HUES48 (cell line): ENCODE results near the gene ZNF280D.
A peak's percentile ranks its signal among the peaks of the same experiment; 100 is the strongest.
"Not testable (repeated sequence)": the region's sequence is repeated elsewhere in the genome, so short reads cannot be mapped to it uniquely, and the experiment has no call there.

Experiments
- H3K27ac ChIP-seq: one replicate; pipeline ENCODE4 v1.7.0; 2013; ENCODE audit warnings: low read depth, low read length, inconsistent platforms
- H3K27me3 ChIP-seq: 2 replicates; pipeline ENCODE4 v1.6.1; 2013; ENCODE audit warnings: mild to moderate bottlenecking, low read length; ENCODE audit not compliant: control insufficient read depth, insufficient read depth
- H3K36me3 ChIP-seq: 2 replicates; pipeline ENCODE4 v1.6.1; 2013; ENCODE audit warnings: low read length; ENCODE audit not compliant: control insufficient read depth, insufficient read depth
- H3K4me1 ChIP-seq: 2 replicates; pipeline ENCODE4 v1.6.1; 2013; ENCODE audit warnings: mild to moderate bottlenecking, low read length; ENCODE audit not compliant: control insufficient read depth, insufficient read depth
- H3K4me3 ChIP-seq: 2 replicates; pipeline ENCODE4 v1.5.1; 2013; ENCODE audit warnings: mild to moderate bottlenecking, low read depth, low read length
- H3K9ac ChIP-seq: 2 replicates; pipeline ENCODE4 v1.6.1; 2013; ENCODE audit warnings: mild to moderate bottlenecking, low read depth, low read length, moderate library complexity
- H3K9me3 ChIP-seq: 2 replicates; pipeline ENCODE4 v1.6.1; 2013; ENCODE audit warnings: low read length; ENCODE audit not compliant: control insufficient read depth, insufficient read depth

ZNF280D gene, protein sequence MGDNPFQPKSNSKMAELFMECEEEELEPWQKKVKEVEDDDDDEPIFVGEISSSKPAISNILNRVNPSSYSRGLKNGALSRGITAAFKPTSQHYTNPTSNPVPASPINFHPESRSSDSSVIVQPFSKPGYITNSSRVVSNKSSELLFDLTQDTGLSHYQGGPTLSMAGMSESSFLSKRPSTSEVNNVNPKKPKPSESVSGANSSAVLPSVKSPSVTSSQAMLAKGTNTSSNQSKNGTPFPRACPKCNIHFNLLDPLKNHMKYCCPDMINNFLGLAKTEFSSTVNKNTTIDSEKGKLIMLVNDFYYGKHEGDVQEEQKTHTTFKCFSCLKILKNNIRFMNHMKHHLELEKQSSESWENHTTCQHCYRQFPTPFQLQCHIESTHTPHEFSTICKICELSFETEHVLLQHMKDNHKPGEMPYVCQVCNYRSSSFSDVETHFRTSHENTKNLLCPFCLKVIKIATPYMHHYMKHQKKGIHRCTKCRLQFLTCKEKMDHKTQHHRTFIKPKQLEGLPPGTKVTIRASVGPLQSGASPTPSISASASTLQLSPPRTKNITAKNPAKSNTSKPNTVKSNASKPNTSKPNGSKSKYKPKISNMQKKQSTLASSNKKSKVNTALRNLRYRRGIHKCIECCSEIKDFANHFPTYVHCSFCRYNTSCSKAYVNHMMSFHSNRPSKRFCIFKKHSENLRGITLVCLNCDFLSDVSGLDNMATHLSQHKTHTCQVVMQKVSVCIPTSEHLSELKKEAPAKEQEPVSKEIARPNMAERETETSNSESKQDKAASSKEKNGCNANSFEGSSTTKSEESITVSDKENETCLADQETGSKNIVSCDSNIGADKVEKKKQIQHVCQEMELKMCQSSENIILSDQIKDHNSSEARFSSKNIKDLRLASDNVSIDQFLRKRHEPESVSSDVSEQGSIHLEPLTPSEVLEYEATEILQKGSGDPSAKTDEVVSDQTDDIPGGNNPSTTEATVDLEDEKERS

DNA sequence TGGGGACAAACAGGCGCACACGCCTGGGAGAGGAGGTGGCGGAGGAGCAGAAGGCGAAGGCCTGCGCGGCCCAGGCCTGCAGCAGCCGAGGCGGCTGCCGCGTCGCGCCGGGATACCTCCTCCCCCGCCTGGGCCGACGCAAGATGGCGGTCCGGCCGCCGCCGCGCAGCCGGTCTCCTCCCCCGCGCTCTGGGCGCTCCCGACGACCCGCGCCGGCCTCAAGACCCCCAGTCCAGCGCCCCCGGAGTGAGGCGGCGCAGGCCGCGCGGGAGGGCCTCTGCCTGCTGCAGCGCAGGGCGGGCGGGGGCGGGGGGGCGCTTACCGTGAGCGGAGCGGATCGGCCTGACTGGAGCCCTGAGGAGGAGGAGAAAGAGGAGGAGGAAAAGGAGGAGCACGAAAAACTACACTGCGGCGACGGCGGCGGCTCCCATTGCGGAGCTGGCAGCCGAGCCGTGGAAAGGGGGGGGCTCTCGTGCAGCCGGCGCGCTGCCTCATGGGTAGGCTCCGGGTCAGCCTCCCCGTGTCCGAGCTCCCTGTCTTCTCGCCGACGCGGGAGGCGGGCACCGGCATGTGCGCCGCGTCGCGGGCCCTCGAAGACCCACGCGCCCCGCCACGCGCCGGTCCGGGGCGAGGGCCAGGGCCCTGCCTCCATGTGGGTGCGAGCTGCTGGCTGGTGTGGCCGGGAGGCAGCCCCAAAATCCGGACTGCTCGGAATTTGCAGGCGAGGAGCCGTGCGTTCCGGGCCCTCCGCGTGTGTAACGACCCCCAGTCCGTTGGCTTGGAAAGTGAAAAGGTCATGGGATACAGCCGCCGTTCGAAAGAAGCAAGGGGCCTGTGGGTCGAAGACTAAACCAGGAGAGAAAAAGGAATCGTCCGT is at the start of gene ZNF280D:
ZNF280D (minus strand) TSS at position 374 of the 877 bp plus-strand sequence. CDS start 26,400 bp downstream, outside the sequence.
- H3K9me3 ChIP-seq: peaks cover 14% of the 10 kb centered on the region; the same call in 1 of the 2 replicates
- H3K4me1 ChIP-seq: peaks cover 35% of the 10 kb centered on the region
- H3K36me3 ChIP-seq: no peaks in the 10 kb centered on the region
- H3K27ac ChIP-seq: peak within 1 kb of the TSS; percentile 88
- H3K27me3 ChIP-seq: no peaks in the 10 kb centered on the region
- H3K9ac ChIP-seq: peak within 1 kb of the TSS; percentile 87
- H3K4me3 ChIP-seq: peak within 1 kb of the TSS; percentile 60

DNA sequence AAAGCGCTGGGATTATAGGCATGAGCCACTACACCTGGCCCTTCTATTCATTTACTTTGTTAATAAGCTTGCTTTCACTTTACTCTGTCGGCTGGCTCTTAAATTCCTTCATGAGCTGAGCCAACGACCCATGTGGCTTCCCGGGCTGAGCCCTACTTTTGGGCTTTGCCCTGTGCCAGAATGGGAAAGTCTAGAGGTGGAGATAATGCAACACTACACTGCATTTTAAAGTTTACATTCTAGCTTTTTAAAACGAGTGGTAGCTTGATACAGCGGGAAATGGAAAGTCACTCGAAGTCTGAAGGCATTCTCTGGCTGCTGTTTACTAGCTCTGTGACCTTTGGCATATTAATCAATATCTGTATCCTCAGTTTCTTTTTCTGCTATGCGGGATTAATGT is 49.0 kb upstream of the ZNF280D start:
- Histone ChIP-seq H3K4me1 (peaks cover 2% of the 10 kb centered on the region; the same call in 1 of the 2 replicates), H3K4me3 (no peak overlapping the region), H3K9me3 (no peaks in the 10 kb centered on the region), H3K36me3 (no peaks in the 10 kb centered on the region), H3K9ac (no peak overlapping the region), H3K27ac (no peak overlapping the region), H3K27me3 (no peaks in the 10 kb centered on the region)

DNA sequence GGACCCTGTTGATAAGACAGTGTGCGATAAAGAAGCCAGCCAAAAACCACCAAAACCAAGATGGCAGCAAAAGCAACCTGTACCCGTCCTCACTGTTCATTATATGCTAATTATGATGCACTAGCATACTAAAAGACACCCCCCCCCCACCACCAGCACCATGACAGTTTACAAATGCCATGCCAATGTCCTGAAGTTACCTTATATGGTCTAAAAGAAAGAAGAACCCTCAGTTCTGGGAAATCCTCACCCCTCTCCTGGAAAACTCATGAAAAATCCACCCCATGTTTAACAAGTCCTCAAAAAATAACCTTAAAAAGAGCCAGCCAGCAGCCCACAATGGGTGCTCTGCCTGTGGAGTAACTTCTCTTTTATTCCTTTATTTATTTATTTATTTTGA is 48.4 kb upstream of the ZNF280D start:
- no peak overlapping the region for H3K9ac ChIP-seq
- H3K4me3 ChIP-seq: no peak overlapping the region
- H3K27me3 ChIP-seq: no peaks in the 10 kb centered on the region
- peaks cover 2% of the 10 kb centered on the region; the same call in 1 of the 2 replicates for H3K4me1 ChIP-seq
- no peak overlapping the region for H3K27ac ChIP-seq
- H3K9me3 ChIP-seq: no peaks in the 10 kb centered on the region
- no peaks in the 10 kb centered on the region for H3K36me3 ChIP-seq

GRCh38 chr15:56780102-56780725 is 46.9 kb upstream of the ZNF280D start:
- not testable (repeated sequence) for H3K4me1 ChIP-seq, H3K9me3 ChIP-seq, H3K36me3 ChIP-seq, H3K27me3 ChIP-seq, H3K27ac ChIP-seq, H3K4me3 ChIP-seq, H3K9ac ChIP-seq

- not testable (repeated sequence) for H3K9ac ChIP-seq, H3K9me3 ChIP-seq, H3K4me1 ChIP-seq, H3K27ac ChIP-seq, H3K4me3 ChIP-seq, H3K27me3 ChIP-seq, H3K36me3 ChIP-seq
These were observed 46.1 kb upstream of the ZNF280D start for GRCh38 chr15:56779449-56779848.

GRCh38 chr15:56778761-56779160 is 45.5 kb upstream of the ZNF280D start:
- H3K27ac ChIP-seq: no peak overlapping the region
- H3K9me3 ChIP-seq: no peaks in the 10 kb centered on the region
- peaks cover 5% of the 10 kb centered on the region; the same call in 1 of the 2 replicates for H3K27me3 ChIP-seq
- no peaks in the 10 kb centered on the region for H3K36me3 ChIP-seq
- H3K4me3 ChIP-seq: no peak overlapping the region
- peaks cover 2% of the 10 kb centered on the region; the same call in 1 of the 2 replicates for H3K4me1 ChIP-seq
- H3K9ac ChIP-seq: no peak overlapping the region

DNA sequence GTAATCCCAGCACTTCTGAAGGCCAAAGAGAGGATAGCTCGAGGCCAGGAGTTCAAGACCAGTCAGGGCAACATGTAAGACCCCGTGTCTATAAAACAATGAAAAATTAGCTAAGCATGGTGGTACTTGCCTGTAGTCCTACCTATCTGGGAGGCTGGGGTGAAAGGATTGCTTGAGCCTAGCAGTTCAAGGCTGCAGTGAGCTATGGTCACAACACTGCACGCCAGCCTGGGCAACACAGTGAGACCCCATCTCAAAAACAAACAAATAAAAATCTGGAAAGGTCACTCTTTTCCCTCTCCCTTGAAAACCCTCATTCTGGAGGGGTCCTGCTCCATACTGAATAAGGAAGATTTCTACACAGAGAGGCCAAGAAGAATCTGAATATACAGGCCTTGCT is 43.5 kb upstream of the ZNF280D start:
- Histone ChIP-seq H3K9me3 (no peaks in the 10 kb centered on the region), H3K27ac (no peak overlapping the region), H3K4me3 (no peak overlapping the region), H3K4me1 (peaks cover 9% of the 10 kb centered on the region), H3K36me3 (no peaks in the 10 kb centered on the region), H3K27me3 (peaks cover 10% of the 10 kb centered on the region; the same call in 1 of the 2 replicates), H3K9ac (no peak overlapping the region)

- H3K27ac ChIP-seq: no peak overlapping the region
- no peak overlapping the region for H3K4me3 ChIP-seq
- no peaks in the 10 kb centered on the region for H3K36me3 ChIP-seq
- peaks cover 9% of the 10 kb centered on the region for H3K4me1 ChIP-seq
- no peak overlapping the region for H3K9ac ChIP-seq
- no peaks in the 10 kb centered on the region for H3K9me3 ChIP-seq
- H3K27me3 ChIP-seq: peaks cover 10% of the 10 kb centered on the region; the same call in 1 of the 2 replicates
These were observed 42.3 kb upstream of the ZNF280D start for GRCh38 chr15:56775641-56776040.

DNA sequence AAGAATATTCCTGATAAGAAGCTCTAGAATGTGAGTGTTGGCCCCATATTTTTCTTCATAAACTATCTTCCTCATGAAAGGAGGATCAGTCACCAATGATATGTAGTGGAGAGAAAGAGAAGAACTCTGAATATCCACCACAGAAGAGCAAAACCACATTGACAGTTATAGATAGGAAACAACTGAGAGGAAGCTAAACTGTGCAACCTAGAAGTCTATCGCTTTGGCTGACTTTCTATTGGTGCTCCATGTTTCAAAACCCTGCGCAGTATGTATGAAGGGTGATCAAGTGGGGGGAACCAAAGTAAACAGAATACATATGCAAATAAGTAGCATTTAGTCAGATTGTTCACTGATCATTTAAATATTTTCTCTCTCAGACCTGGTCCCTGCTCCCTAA is 41.0 kb upstream of the ZNF280D start:
- H3K27ac ChIP-seq: no peak overlapping the region
- H3K9me3 ChIP-seq: no peaks in the 10 kb centered on the region
- no peaks in the 10 kb centered on the region for H3K36me3 ChIP-seq
- H3K4me3 ChIP-seq: no peak overlapping the region
- H3K4me1 ChIP-seq: peaks cover 9% of the 10 kb centered on the region
- no peak overlapping the region for H3K9ac ChIP-seq
- peaks cover 10% of the 10 kb centered on the region; the same call in 1 of the 2 replicates for H3K27me3 ChIP-seq
